ENCODE data around the gene UBE2I.

UBE2I gene

DNA sequence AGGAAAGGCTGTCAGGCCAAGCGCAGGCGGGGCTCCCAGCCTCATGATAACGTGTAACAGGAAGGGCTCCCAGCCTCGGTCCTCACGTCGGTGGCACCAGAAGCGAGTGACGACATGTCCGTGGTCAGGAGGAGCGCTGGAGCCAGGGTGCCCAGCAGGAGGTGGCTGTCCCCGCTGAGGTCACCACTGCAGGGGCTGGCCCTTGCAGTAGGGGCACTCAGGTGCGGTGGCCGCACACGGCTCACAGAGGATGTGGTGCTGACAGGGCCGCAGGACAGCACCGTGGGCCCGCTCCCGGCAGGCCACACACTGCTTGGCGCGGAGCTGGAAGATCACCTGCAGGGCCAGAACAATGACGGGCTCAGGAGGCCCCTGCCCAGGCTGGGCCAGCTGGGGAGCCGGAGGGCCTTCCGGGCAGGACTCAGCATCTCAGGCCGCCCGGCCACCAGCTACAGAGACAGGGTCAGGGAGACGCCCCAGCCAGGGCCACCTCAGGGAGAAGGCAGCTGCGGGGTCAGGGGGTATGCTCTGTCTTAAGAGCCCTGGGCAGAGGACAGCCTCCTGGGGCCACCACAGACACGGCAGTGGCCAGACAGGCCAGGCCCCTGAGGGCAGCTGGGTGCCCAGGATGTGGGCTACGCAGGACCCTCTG lies 56.8 kb downstream of the UBE2I start:
- DNase-seq: no peak

DNA sequence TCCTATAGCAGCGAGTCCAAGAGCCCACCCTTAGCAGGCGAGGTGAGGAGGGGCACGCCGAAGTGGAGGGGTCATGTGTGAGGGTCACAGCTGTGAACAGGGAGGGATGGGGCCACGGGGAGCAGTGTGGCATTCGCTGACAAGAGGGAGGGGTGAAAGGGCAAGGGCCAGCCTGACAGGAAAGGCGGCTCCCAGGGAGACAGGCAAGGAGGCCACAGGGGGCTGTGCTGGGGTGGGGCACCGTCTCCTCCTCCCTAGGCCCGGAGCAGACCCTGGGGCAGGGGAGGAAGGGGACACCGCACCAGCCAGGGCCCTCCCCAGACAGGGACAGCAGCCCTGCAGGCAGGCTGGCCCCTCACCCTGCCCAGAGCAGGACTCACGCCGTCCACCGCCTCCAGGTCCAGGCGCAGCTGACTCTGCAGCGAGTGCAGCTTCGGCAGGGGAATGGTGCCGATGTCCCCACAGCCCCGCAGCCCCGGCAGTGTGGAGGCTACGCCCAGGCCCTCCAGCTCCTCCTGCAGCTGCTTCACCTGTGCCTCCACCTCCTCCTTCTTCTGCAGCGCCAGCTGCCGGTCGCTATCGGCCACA lies 57.4 kb downstream of the UBE2I start:
- DNase-seq: no peak

DNA sequence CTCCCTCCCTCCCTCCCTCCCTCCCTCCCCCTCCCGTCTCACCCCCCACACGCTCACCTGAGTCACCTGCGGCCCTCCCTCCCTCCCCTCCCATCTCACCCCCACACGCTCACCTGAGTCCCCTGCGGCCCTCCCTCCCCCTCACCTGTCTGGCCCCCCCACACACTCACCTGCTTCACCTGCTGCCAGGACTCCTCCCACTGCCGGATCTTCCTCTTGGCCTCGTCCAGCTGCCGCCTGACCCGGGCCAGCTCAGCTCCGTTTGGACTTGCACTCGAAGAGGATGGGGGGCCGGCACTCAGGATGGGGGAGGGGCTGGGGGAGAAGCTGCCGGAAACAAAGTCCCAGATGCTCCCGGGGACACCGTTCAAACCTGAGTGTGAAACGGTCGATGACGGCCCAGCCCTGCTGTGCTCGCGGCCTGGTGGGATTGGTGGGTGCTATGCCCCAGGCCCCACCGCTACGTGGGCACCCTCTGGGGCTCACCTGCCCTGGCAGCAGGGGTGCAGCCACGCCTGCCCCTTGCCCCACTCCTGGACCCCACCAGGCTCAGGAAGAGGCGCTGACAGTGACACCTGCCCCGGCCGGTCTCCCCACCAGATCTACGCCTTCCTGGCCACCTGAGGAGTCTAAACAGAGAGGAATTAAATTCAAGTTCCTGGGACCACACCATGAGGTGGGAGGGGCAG lies 58.2 kb downstream of the UBE2I start:
- no peak for DNase-seq

DNA sequence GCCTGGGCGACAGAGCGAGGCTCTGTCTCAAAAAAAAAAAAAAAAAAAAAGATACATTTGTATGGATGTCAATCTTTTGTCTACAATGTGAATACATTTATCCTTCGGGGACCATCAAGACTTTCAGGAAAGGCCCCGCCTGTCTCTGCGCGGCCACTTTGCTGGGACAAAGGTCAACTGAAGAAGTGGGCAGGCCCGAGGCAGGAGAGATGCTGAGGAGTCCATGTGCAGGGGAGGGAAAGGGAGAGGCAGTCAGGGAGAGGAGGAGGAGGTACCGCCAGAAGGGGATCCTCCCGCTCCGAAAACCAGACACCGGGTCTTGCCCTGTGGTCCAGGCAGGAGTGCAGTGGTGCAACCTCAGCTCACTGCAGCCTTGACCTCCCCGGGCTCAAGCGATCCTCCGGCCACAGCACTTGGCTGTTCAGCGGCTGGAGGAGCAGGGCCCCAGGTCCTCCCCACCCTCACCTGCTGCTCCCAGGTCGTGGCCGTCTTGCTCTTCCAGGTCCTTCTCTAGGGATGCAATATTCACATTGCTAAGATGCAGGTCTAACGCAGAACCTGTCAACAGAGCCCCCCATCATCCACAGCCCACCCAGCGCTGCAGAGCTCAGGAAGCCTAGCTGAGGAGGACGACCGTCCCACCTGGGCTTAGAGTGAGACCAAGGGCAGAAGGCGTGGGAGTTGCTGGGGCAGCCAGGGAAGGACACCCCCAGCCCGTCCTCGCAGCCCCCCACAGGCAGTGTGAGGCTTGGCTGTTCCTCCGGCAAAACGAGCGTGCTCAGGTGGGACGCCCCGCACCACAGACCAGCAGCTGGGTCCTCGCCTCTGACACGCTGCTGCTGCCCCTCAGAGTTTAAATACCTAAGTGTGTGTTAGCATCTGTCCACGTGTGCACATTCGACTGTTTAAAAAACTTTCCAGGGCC lies 61.9 kb downstream of the UBE2I start:
- no peak for DNase-seq

DNA sequence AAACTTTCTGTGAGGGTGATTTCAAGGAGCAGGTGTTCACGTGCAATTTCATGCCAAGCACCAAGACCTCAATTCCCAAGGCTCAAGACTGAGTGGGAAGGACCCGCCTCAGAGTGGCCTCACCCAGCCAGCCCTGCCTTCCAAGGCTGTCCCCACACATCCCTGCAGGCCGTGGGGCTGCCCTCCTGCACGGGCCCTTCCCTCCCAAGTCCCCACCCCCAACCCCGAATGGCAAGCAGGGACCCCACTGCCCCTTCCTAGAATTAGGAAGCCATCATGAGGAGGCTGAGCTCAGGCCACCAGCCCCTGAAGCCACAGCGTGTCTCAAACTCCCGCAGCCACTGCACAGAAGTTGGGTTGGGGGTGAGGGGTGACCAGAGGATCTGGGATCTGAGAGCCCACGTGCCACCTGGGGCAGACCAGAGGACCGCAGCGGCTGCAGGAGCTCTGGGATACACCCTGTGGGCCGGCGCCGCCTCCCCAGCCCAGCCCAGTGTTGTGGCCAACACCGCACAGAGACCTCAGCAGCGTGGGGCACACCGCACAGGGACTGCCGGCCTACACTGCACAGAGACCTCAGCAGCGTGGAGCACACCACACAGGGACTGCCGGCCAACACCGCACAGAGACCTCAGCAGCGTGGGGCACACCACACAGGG lies 63.0 kb downstream of the UBE2I start:
- no peak for DNase-seq

DNA sequence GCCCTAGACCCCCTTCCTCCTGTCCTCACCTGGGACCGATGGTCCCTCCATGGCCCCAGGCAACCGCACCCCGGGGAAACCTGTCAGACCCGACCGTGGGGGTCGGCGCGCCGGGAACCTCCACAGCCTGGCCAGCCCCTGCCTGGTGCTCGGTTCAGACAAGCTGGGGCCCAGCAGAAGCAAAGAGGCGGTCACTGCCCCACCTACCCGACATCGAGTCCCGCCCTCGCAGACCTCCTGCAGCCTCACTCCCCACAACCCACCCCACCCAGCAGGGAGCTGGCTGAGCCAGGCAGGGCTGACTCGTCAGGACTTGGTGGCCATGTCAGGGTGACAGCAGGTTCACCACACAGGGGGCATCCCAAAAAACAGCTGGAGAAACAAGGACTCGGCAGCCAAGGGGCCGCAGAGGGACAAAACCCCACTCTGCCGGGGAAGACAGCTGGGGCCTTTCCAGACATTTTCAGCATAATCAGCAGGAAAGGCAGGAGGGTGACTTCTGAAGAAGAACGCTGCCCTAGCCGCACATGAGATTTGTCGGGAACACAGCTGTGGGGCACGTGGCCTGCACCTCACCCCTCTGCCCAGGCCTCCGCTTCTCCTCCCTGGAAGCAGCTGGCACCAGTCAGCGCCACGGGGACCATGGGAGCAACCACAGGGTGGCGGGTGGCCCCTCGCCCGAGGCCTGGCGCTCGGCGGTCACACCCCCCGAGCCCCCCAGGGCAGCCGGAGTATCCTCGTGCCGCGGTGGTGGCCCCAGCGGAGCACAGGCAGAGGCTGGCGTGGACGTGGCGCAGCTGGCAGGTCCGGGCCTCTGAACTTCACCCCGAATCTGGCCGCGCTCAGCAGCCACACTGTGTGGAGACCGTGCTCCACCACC lies 65.2 kb downstream of the UBE2I start:
- no peak for DNase-seq

DNA sequence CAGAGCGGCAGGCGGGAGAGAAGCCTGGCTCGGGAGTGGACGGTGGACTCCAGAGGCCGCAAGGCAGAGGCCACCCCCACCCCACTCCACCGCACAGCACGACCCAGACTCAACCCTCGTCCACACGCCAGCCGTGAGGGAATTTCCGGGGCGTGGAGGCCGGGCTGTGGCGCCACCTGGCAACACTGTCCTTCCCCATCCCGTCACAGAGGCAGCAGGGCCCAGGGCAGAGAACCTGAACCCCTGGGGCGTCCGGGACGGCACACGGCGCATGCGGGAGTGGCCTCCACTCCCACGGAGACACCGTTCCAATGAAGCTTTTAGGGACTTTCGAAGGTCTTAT lies 65.8 kb downstream of the UBE2I start:
- no peak for DNase-seq

DNA sequence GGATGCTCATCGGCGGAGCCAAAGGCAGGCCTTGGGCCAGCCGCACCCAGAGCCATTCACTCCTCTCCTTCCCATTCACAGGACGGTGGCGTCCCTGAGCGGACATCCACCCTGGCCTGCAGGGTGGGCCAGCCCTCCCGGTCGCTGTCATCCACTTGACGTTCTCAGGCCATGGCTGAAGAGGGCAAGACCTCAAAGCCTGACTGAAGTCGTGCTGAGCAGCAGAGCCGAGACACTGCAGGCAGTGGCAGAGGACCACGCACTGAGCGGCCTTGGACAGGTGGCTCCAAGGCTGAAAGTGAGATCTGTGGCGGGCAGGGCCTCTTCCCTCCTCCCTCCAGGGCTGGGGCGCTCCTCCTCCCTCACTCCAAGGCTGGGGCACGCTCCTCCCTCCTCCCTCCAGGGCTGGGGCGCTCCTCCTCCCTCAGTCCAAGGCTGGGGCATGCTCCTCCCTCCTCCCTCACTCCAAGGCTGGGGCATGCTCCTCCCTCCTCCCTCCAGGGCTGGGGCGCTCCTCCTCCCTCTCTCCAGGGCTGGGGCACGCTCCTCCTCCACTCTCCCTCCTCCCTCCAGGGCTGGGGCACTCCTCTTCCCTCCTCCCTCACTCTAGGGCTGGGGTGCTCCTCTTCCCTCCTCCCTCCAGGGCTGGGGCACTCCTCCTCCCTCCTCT lies 66.4 kb downstream of the UBE2I start:
- DNase-seq: no peak
